ENCODE data around the gene UBE2E2. TPM values are rescaled to one million over a fixed set of nuclear protein-coding genes. Genes with fewer than 3 reads are reported as not detected.

UBE2E2 gene
- total RNA-seq, 1 donor from 2014 or later, result 45.1 TPM

- no peak for DNase-seq (ENCODE audit: low spot score)
These were observed 74.0 kb downstream of the UBE2E2 start for GRCh38 chr3:23276913-23277658.

GRCh38 chr3:23277688-23278087 lies 74.6 kb downstream of the UBE2E2 start:
- no peak for DNase-seq (ENCODE audit: low spot score)

- no peak for DNase-seq (ENCODE audit: low spot score)
These were observed 80.5 kb downstream of the UBE2E2 start for GRCh38 chr3:23283625-23284024.

- DNase-seq (ENCODE audit: low spot score), result no peak
These were observed 85.2 kb downstream of the UBE2E2 start for GRCh38 chr3:23288286-23288685.

GRCh38 chr3:23288715-23289114 lies 85.6 kb downstream of the UBE2E2 start:
- no peak for DNase-seq (ENCODE audit: low spot score)

- DNase-seq (ENCODE audit: low spot score), result no peak
These were observed 89.3 kb downstream of the UBE2E2 start for GRCh38 chr3:23292432-23292831.

GRCh38 chr3:23294770-23295387 lies 91.8 kb downstream of the UBE2E2 start:
- no peak for DNase-seq (ENCODE audit: low spot score)

GRCh38 chr3:23301819-23302218 lies 98.7 kb downstream of the UBE2E2 start:
- no peak for DNase-seq (ENCODE audit: low spot score)

GRCh38 chr3:23302271-23302670 lies 99.1 kb downstream of the UBE2E2 start:
- DNase-seq (ENCODE audit: low spot score), result no peak

- DNase-seq (ENCODE audit: low spot score), result no peak
These were observed 100.6 kb downstream of the UBE2E2 start for GRCh38 chr3:23303601-23304217.

GRCh38 chr3:23304424-23304823 lies 101.3 kb downstream of the UBE2E2 start:
- no peak for DNase-seq (ENCODE audit: low spot score)

- no peak for DNase-seq (ENCODE audit: low spot score)
These were observed 106.0 kb downstream of the UBE2E2 start for GRCh38 chr3:23308986-23309625.

- DNase-seq (ENCODE audit: low spot score), result no peak
These were observed 109.7 kb downstream of the UBE2E2 start for GRCh38 chr3:23312866-23313265.

- DNase-seq (ENCODE audit: low spot score), result no peak
These were observed 112.0 kb downstream of the UBE2E2 start for GRCh38 chr3:23314981-23315762.

- DNase-seq (ENCODE audit: low spot score), result no peak
These were observed 113.8 kb downstream of the UBE2E2 start for GRCh38 chr3:23316924-23317323.

- DNase-seq (ENCODE audit: low spot score), result no peak
These were observed 116.5 kb downstream of the UBE2E2 start for GRCh38 chr3:23319366-23320312.

- DNase-seq (ENCODE audit: low spot score), result no peak
These were observed 117.8 kb downstream of the UBE2E2 start for GRCh38 chr3:23320586-23321570.

GRCh38 chr3:23324745-23325144 lies 121.6 kb downstream of the UBE2E2 start:
- DNase-seq (ENCODE audit: low spot score), result no peak

GRCh38 chr3:23325466-23326065 lies 122.4 kb downstream of the UBE2E2 start:
- DNase-seq (ENCODE audit: low spot score), result no peak
